SK-N-SH treated with all-trans-retinoic acid at 6 μM for 48 hours (cell line): Measurements from ENCODE around the gene TREH.

Experiments used
- ARNTL ChIP-seq: fragments of 450-650 bp; formaldehyde crosslinking; IDR thresholded peaks from 2 replicates; pipeline ENCODE4 v1.5.0; 2020; ENCODE audit warnings: low read depth, mild to moderate bottlenecking, moderate library complexity, borderline replicate concordance
- CREB5 ChIP-seq: fragments of 250-450 bp; sonication (Bioruptor Pico); IDR thresholded peaks from 2 replicates; pipeline ENCODE4 v1.5.1; 2020; ENCODE audit warnings: low read depth, mild to moderate bottlenecking, moderate library complexity
- CSDC2 ChIP-seq: fragments of 250-450 bp; sonication (Bioruptor Pico); IDR thresholded peaks from 2 replicates; pipeline ENCODE4 v1.5.0; 2020; ENCODE audit warnings: mild to moderate bottlenecking, moderate library complexity
- ESRRG ChIP-seq: fragments of 250-450 bp; sonication (Bioruptor Pico); IDR thresholded peaks from 2 replicates; pipeline ENCODE4 v1.6.1; 2021; ENCODE audit warnings: mild to moderate bottlenecking
- OSR1 ChIP-seq: fragments of 250-450 bp; sonication (Bioruptor Pico); IDR thresholded peaks from 2 replicates; pipeline ENCODE4 v1.8.0; 2022; ENCODE audit warnings: moderate library complexity, mild to moderate bottlenecking, inconsistent platforms
- PATZ1 ChIP-seq: fragments of 250-450 bp; sonication (Bioruptor Pico); IDR thresholded peaks from 2 replicates; pipeline ENCODE4 v1.8.0; 2020; ENCODE audit warnings: mild to moderate bottlenecking, moderate library complexity, borderline replicate concordance
- TCF4 ChIP-seq: fragments of 250-450 bp; sonication (Bioruptor Pico); IDR thresholded peaks from 2 replicates; pipeline ENCODE4 v1.8.0; 2021; ENCODE audit warnings: mild to moderate bottlenecking, moderate library complexity, borderline replicate concordance
- TOX ChIP-seq: fragments of 250-450 bp; sonication (Bioruptor Pico); IDR thresholded peaks from 2 replicates; pipeline ENCODE4 v1.8.0; 2021; ENCODE audit warnings: mild to moderate bottlenecking, moderate library complexity, borderline replicate concordance
- ZC3H10 ChIP-seq: fragments of 250-450 bp; sonication (Bioruptor Pico); IDR thresholded peaks from 2 replicates; pipeline ENCODE4 v1.5.1; 2021; ENCODE audit warnings: mild to moderate bottlenecking, moderate library complexity
- ZFP3 ChIP-seq: fragments of 250-450 bp; sonication (Bioruptor Pico); IDR thresholded peaks from 2 replicates; pipeline ENCODE4 v1.5.0; 2020; ENCODE audit warnings: mild to moderate bottlenecking, moderate library complexity
- ZFP30 ChIP-seq: fragments of 450-650 bp; formaldehyde crosslinking; IDR thresholded peaks from 2 replicates; pipeline ENCODE4 v1.5.0; 2022; ENCODE audit warnings: mild to moderate bottlenecking, moderate library complexity
- ZNF8 ChIP-seq: fragments of 450-650 bp; formaldehyde crosslinking; IDR thresholded peaks from 2 replicates; pipeline ENCODE4 v1.5.0; 2020; ENCODE audit warnings: mild to moderate bottlenecking, moderate library complexity

GRCh38 chr11:118608360-118609227 is 70.9 kb downstream of the TREH start:
- TF ChIP-seq ESRRG, result no peak
- no peak for TF ChIP-seq ZFP3
- TF ChIP-seq OSR1, result no peak
- TF ChIP-seq TCF4 (CRISPR knock-in tag), result no peak
- TF ChIP-seq ZFP30 (CRISPR knock-in tag), result no peak
- TF ChIP-seq PATZ1, result no peak
- no peak for TF ChIP-seq ZNF8
- TF ChIP-seq CSDC2 (CRISPR knock-in tag), result no peak
- no peak for TF ChIP-seq CREB5 (CRISPR knock-in tag)
- TF ChIP-seq TOX (CRISPR knock-in tag), result no peak
- no peak for TF ChIP-seq ARNTL
- TF ChIP-seq ZC3H10 (CRISPR knock-in tag), result no peak
